NT2/D1 (cell line): Measurements from ENCODE around the gene GPRIN1.

Experiments used
- YY1 ChIP-seq: IDR thresholded peaks from 2 replicates; pipeline ENCODE4 v1.6.1; 2011; ENCODE audit not compliant: insufficient read length, insufficient read depth
- ZNF274 ChIP-seq: IDR thresholded peaks from 2 replicates; pipeline ENCODE4 v1.6.1; 2011; ENCODE audit warnings: mild to moderate bottlenecking, low read depth, low read length

- TF ChIP-seq YY1 (no peak), ZNF274 (no peak)
These were observed 46.0 kb downstream of the GPRIN1 start for GRCh38 chr5:176564002-176564401.
